Activated T-cell treated with anti-CD3 and anti-CD28 coated beads, Interleukin-2, amount 50 U/mL, for 24 hours (primary cell): ENCODE data around the gene AGO1.

Source experiments
- DNase-seq: peaks from one replicate; pipeline ENCODE4 v3.0.0-alpha.2; 2020
- H3K27ac Mint-ChIP-seq: 2 replicates; pipeline ENCODE4 v1.8.0; 2020; ENCODE audit warnings: mild to moderate bottlenecking, mixed read lengths
- H3K27me3 Mint-ChIP-seq: 2 replicates; pipeline ENCODE4 v1.8.0; 2020; ENCODE audit warnings: mixed read lengths
- H3K36me3 Mint-ChIP-seq: 2 replicates; pipeline ENCODE4 v1.8.0; 2020; ENCODE audit warnings: low read depth, mixed read lengths
- H3K4me1 Mint-ChIP-seq: 2 replicates; pipeline ENCODE4 v1.8.0; 2020; ENCODE audit warnings: low read depth, mixed read lengths
- H3K4me3 Mint-ChIP-seq: 2 replicates; pipeline ENCODE4 v1.8.0; 2020; ENCODE audit warnings: mild to moderate bottlenecking, moderate library complexity, mixed read lengths
- H3K9me3 Mint-ChIP-seq: 2 replicates; pipeline ENCODE4 v1.8.0; 2020; ENCODE audit warnings: mixed read lengths

The AGO1 gene

DNA sequence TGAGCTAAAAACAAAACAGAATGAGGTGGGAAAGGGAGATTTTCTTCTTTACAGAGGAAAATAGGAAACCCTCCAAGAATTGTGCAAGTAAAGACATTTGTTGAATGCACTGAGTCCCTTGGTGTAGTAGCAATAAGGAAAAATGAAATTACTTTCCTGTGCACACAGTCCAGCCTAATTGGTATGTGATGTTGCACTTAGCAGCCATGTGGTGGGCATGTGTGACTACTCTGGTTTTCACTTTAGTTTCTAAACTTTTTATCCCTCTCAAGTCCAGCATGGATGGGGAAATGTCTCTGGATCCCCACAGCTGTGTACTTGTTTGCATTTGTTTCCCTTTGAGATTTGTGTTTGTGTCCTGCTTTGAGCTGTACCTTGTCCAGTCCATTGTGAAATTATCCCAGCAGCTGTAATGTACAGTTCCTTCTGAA, 40.8 kb downstream of the AGO1 start:
- Mint-ChIP-seq H3K4me1 (no peaks in the 10 kb centered on the region), H3K27me3 (no peaks in the 10 kb centered on the region), H3K27ac (no peak overlapping the region), H3K4me3 (no peak overlapping the region), H3K36me3 (peaks cover 36% of the 10 kb centered on the region), H3K9me3 (no peaks in the 10 kb centered on the region)
- DNase-seq: no peak

DNA sequence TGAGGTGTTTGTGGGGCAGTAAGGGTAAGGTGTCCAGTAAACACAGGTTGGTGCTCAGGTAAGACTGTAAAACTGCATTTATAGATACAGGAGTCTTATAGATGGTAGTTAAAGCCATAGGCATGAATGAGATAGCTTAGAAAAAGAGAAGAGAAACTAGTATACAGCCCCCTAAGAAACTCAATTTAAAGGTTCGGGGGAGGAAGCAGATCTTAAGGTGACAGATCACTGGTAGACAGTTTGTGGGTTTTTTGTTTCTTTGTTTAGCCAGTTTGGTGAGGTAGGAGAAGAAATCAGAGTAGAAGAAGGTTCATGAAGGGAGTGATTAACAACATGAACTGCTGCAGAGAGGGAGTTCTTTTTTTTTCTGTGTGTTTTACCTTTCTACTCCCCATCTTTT, 41.8 kb downstream of the AGO1 start:
- H3K36me3 Mint-ChIP-seq: peaks cover 26% of the 10 kb centered on the region

DNA sequence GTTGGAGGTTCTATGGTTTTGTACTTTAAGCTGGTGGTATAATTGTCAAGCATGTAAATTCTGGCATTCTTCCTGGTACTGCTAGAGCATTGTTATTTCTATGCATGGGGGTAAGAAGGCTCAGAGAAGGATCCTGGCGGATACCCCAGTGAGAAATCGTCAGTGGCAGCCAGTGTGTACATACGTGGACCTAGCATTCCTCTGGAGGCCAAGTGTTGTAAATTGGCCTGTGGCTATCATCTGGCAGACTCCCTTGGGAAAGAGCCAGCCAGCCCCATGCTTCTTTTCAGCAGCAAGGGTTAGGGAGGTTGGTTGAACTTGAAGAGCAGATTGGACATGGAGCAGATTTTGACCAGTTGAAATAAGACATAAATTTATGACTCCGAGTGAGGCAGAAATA, 42.7 kb downstream of the AGO1 start:
- peaks cover 12% of the 10 kb centered on the region for H3K4me1 Mint-ChIP-seq
- no peak for DNase-seq
- H3K27ac Mint-ChIP-seq: no peak overlapping the region
- peaks cover 23% of the 10 kb centered on the region for H3K36me3 Mint-ChIP-seq
- H3K9me3 Mint-ChIP-seq: no peaks in the 10 kb centered on the region
- H3K27me3 Mint-ChIP-seq: no peaks in the 10 kb centered on the region
- H3K4me3 Mint-ChIP-seq: no peak overlapping the region

More for the DNA sequence above, 41.8 kb downstream of the AGO1 start:
- no peak overlapping the region for H3K27ac Mint-ChIP-seq
- H3K9me3 Mint-ChIP-seq: no peaks in the 10 kb centered on the region
- H3K27me3 Mint-ChIP-seq: no peaks in the 10 kb centered on the region
- no peak overlapping the region for H3K4me3 Mint-ChIP-seq
- peaks cover 8% of the 10 kb centered on the region for H3K4me1 Mint-ChIP-seq
- DNase-seq: no peak

DNA sequence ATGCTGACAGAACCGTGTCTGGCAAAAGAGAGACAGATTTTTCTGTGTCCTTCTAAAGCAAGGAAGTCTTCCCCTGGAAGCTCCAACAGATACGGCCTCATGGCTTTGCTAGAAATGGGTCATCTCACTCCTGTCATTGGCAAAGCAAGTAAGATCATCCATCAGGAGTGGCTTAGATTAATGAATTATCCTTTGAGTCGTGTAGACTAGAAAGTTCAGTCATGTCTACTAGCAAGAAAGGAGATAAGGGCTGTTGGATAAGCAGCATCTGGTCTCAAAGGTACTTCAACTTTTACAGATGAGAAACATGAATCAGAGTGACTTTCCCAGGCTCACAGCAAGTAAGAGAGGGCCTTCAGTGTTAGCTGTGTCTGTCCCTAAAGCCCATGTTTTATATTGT, 44.5 kb downstream of the AGO1 start:
- H3K4me3 Mint-ChIP-seq: no peak overlapping the region
- H3K4me1 Mint-ChIP-seq: peaks cover 22% of the 10 kb centered on the region
- H3K36me3 Mint-ChIP-seq: peaks cover 16% of the 10 kb centered on the region
- no peak for DNase-seq
- no peaks in the 10 kb centered on the region for H3K27me3 Mint-ChIP-seq
- H3K9me3 Mint-ChIP-seq: no peaks in the 10 kb centered on the region
- no peak overlapping the region for H3K27ac Mint-ChIP-seq

DNA sequence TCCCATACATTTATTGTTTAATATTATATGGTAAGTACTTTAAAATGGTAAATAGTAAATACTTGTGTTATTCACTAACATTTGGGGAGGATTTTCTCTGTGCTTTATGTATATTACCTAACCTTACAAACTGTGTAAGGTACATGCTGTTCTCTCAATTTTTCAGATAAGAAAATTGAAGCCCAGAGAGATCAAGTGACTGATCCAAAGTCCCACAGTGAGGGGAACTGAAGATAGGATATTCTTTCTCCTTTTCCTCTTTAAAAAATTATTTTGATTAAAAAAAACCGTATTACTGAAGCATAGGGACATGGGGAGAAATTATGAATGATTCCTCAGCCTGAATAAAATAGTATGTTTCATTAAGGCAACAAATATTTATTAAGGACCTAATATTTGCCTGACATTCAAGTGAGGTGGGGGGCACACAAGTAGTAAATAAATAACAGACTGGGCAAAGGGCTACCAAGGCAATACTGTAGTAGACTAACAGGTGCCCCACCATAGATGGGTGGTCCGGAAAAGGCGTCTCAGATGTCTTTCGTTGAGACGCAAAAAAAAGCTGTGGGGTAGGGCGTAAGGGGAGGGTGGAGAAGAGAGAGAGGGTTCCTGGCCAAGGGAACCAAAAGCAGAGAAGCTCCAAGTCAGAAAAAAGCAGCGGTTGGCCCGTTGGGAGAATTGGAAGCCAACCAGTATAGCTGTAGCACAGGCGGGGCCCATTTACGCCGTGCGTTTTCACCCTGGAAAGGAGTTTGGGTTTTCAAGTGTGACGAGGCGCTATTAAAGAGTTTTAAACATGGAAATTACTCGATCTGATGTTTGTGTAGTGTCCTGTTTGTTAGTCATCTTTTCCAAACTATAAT, 47.0 kb downstream of the AGO1 start:
- peaks cover 19% of the 10 kb centered on the region for H3K36me3 Mint-ChIP-seq
- H3K4me1 Mint-ChIP-seq: peaks cover 39% of the 10 kb centered on the region
- H3K27me3 Mint-ChIP-seq: no peaks in the 10 kb centered on the region
- peak; percentile 61 for DNase-seq
- peak overlapping the region; percentile 97 for H3K27ac Mint-ChIP-seq
- peak overlapping the region; percentile 90 for H3K4me3 Mint-ChIP-seq
- H3K9me3 Mint-ChIP-seq: no peaks in the 10 kb centered on the region

DNA sequence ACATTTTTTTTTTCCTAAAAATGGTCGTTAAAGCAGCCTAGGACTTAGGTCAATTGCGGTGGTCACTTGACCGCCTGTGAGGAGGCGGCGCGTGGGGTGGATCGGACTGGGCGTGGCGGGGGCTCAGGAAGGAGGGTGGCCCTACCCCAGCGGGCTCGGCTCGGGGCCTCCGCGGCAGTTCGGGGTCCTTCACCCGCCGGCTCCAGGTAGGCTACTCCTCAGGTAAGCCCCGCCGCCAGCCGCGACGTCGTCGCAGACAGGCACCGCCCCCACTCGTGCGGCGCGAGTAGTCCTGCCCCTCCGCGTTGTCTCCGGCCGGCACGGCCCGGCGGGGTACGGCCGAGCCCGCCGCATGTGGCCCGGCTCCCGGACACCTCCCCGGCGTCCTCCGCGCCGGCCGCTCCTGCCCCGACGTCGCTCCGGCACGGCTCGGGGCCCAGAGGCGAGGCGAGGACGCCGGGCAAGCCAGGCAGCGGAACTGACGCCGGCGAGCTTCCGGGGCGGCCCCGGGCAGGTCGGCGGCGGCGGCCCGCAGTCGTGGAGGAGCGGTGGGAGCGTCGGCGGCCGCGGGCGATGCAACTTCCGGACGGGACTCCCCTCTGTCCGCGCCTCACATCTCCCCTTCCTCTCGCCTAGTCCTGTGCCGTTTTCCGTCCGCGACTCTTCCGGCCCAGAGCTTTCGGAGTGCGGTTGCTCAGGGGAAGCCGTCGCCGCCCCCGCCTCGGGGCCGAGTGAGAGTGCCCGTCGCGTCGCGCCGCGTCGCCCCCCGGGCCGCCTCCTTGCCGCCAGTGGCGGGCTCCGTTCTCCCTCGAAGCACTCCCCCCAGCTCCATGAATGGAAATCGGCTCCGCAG, 47.8 kb downstream of the AGO1 start, which contains the start of gene AGO3:
TSS of gene AGO3 (plus strand) at position 513 of the 853 bp plus-strand sequence. CDS start at position 835, 322 bp downstream.
- Mint-ChIP-seq H3K9me3 (no peaks in the 10 kb centered on the region), H3K27me3 (no peaks in the 10 kb centered on the region), H3K36me3 (peaks cover 19% of the 10 kb centered on the region), H3K4me3 (peak within 1 kb of the TSS; percentile 90), H3K4me1 (peaks cover 42% of the 10 kb centered on the region), H3K27ac (peak within 1 kb of the TSS; percentile 97)
- DNase-seq: peak; percentile 91

DNA sequence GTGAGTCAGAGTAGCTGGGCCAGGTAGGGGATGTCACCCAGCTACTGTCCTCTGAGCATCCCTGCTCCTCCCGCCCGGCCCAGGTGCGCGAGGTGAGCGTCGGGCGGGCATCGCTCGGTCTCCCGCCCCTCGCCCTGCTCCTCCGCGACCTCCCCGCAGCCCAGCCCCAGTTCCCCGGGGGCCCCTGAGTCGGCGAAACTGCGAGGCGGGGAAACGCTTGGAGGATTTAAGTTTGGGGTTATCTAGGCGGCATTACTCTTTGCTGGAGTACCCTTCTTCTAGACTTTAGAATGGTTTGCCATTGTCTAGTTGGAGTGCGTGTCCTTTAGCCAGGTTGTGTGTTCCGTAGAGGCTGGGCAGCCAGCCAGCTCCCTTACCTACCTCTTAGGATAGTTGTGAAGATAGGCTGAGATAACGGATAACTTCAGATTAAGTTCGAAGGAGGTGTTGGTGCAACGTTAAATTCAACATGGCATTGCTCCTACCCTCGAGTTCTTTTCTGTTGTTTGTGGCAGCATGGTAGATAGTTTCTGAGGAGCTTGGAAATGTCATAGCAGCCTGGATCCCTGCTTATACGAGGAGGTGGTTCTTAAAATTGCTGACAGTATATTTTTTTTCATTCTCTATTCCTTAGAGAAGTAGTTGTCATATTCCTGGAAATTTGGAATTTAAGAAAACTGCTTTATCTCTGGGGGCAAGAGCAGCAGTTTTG, 48.6 kb downstream of the AGO1 start:
- no peak for DNase-seq
- Mint-ChIP-seq H3K36me3 (peaks cover 20% of the 10 kb centered on the region), H3K9me3 (no peaks in the 10 kb centered on the region), H3K4me1 (peaks cover 49% of the 10 kb centered on the region), H3K27ac (peak overlapping the region; percentile 93), H3K4me3 (peak overlapping the region; percentile 90), H3K27me3 (no peaks in the 10 kb centered on the region)

DNA sequence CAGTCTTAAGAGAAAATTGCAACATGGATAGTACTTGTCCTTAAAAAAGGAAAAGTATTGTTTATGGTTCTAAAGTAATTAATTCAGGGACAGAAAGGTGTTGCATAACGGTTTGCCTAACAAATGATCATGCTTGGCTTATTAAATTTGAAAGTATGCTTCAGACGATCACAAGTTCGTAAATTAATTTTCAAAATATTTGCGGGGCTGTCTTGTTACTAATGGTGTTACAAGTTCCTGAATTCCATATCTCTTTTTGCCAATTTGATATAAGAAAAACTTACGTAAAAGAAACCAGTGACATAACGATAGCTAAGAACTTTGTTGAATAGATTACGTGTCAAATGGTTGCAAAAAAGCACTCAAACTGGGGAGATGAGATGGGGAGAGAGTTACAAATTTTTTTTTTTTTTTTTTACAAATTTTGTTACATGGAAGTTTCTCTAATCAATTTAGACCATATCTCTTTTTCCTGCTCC, 49.2 kb downstream of the AGO1 start:
- Mint-ChIP-seq H3K4me1 (peaks cover 53% of the 10 kb centered on the region), H3K36me3 (peaks cover 25% of the 10 kb centered on the region), H3K9me3 (no peaks in the 10 kb centered on the region), H3K27ac (peak overlapping the region; percentile 93), H3K4me3 (peak overlapping the region; percentile 90), H3K27me3 (no peaks in the 10 kb centered on the region)
- DNase-seq: no peak

DNA sequence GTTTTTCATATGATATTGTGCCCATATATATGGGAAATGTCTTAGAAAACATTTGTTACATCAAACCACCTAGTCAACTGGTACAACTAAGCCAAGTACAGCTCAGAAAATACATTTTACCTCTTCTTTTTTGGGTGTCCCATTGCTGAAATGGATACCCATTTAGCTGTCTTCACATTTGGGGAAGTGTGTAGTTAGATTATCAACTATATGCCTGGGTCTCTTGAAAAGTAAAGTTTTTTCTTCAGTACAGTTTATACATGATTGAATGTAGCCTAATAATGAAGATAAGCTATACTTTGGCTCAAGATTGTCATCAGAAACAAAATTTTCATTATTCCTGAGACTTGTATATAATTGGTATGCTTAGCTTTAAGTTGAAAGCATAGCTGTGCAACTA, 49.9 kb downstream of the AGO1 start:
- H3K4me1 Mint-ChIP-seq: peaks cover 55% of the 10 kb centered on the region
- peaks cover 25% of the 10 kb centered on the region for H3K36me3 Mint-ChIP-seq
- no peak for DNase-seq
- peak overlapping the region; percentile 75 for H3K27ac Mint-ChIP-seq
- no peaks in the 10 kb centered on the region for H3K27me3 Mint-ChIP-seq
- H3K4me3 Mint-ChIP-seq: peak overlapping the region; percentile 90
- H3K9me3 Mint-ChIP-seq: no peaks in the 10 kb centered on the region

DNA sequence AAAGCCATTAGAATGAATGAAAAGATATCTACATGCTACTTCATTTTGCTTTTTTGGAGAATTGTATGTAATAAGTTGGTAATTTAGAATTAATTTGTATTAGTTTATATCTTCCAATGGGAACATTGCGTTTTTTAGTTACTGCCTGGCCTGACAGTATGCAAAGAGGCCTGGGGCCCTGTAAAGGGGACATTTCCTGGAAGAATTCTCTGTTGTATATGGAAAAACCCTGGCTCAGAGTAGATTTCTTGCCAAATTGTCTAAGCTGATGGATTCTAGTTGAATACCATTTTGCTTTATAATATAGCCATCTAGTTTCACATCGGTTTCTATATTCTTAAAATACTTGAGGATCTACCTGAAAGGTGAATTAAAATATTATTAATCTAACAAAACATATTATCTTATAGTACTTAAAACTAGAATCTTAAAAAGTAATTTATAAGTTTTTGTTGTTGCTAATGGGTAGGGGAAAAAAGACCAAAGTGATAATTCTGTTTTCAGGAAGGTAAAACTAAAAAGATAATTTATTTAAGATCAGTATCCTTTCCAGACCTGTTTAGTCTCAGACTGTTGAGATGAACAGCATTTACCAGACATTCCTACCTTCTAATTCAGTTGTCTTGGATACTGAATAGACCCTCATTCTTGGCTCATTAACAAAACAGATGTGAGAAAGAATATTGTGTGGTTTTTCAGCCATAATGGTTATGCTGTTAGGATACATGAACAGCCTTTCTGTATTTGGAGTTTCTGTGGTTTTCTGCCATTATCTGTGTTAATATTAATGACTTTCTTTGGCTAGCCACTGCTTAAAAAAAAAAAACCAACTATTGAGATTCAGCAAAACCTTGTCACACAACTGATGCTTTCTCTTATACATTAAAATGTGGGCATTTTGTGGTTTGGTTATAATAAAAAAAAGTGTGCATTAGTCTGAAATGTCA, 52.7 kb downstream of the AGO1 start:
- Mint-ChIP-seq H3K27me3 (no peaks in the 10 kb centered on the region), H3K27ac (no peak overlapping the region), H3K4me3 (no peak overlapping the region), H3K9me3 (no peaks in the 10 kb centered on the region), H3K36me3 (peaks cover 25% of the 10 kb centered on the region), H3K4me1 (peaks cover 54% of the 10 kb centered on the region)
- no peak for DNase-seq

DNA sequence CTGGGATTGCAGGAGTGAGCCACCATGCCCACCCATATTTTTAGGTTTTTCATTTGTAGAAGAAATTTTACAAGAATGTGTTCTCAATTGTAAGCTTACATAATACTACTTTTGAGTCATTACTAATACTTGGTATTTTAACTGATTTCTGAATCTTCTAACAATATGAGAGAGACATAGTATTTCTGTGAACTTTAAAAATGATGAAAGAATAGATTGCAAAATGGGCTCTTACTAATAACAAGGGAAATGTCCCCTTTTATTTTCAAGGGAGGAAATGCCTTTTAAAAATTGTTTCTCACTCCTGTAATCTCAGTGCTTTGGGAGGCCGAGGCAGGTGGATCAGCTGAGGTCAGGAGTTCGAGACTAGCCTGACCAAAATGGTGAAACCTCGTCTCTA, 53.8 kb downstream of the AGO1 start:
- Mint-ChIP-seq H3K27me3 (no peaks in the 10 kb centered on the region), H3K27ac (no peak overlapping the region), H3K9me3 (no peaks in the 10 kb centered on the region), H3K4me1 (peaks cover 62% of the 10 kb centered on the region), H3K36me3 (peaks cover 21% of the 10 kb centered on the region), H3K4me3 (no peak overlapping the region)
- no peak for DNase-seq

DNA sequence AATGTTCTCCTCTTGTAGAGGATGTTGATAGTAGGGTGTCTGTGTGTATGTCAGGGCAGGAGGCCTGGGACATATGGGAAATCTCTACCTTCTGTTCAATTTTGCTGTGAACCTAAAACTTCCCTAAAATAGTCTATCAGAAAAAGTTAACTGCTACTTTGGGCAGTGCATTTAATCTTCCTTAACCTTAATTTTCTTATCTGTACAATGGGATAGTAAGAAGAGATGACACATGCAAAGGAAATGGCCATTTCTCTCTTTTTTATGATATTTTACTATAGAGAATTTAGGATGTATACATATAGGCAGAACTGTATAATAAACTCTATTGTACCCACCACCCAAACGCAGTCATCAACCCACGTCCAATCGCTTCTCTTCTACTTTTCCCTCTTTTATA, 56.5 kb downstream of the AGO1 start:
- Mint-ChIP-seq H3K9me3 (peaks cover 2% of the 10 kb centered on the region), H3K4me1 (peaks cover 61% of the 10 kb centered on the region), H3K4me3 (no peak overlapping the region), H3K27ac (no peak overlapping the region), H3K36me3 (peaks cover 21% of the 10 kb centered on the region), H3K27me3 (no peaks in the 10 kb centered on the region)
- no peak for DNase-seq

DNA sequence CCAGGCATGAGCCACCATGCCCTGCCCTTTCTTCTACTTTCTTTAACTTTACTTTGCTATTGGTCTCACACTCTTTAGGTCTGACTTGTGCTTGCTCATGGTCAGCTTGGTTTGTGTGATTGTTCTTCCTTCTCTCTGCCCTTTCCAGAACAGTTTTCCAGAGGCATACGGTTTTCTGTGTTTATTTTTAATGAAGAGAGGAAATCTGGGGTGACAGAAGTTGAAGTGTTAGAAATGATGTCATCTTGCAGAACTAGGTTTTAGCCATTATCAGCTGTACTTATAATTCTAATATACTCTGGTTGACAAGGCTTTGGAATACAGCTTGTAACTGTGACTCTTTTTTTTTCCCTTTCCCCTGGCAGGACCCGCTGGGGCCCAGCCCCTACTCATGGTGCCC, 62.3 kb downstream of the AGO1 start:
- H3K4me3 Mint-ChIP-seq: no peak overlapping the region
- no peak for DNase-seq
- H3K36me3 Mint-ChIP-seq: peaks cover 41% of the 10 kb centered on the region
- H3K27me3 Mint-ChIP-seq: no peaks in the 10 kb centered on the region
- peak overlapping the region; percentile 15 for H3K27ac Mint-ChIP-seq
- H3K4me1 Mint-ChIP-seq: peaks cover 57% of the 10 kb centered on the region
- H3K9me3 Mint-ChIP-seq: peaks cover 2% of the 10 kb centered on the region
